Measurements from ENCODE around the gene MSH5. TPM values are rescaled to one million over a fixed set of nuclear protein-coding genes. Genes with fewer than 3 reads are reported as not detected.
A peak's percentile ranks its signal among the peaks of the same experiment; 100 is the strongest.

The MSH5 gene
- total RNA-seq, 1 donor from 2014 or later, result 8.4 TPM

DNA sequence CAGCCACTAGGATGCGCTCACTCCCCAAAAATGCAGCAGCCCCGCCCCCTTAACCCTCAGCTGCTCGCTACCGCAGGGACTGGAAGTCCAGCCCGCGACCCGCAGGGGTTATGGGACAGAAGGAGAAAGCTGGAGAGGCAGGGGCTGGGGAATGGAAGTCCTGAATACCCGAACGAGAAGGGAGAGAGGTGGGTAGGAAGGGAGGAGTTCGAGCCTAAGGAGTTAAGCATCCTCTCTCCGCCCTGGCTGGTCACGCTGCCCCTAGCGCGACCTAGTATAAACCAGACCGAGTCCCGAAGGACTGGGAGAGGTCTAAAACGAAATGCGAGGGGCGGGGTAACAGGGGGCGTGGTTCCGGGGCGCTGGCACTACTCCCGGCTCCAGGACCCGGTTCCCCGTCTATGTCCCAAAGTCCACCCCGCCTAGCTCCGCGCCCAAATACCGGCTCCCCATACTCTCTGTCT lies 10.3 kb upstream of the MSH5 start:
- peak; percentile 94 for DNase-seq (ENCODE audit: low read depth)

GRCh38 chr6:31729979-31730630 lies 9.7 kb upstream of the MSH5 start:
- DNase-seq (ENCODE audit: low read depth), result peak; percentile 89

- no peak for DNase-seq (ENCODE audit: low read depth)
These were observed 9.1 kb upstream of the MSH5 start for GRCh38 chr6:31730631-31731086.

GRCh38 chr6:31732029-31732428 lies 7.8 kb upstream of the MSH5 start:
- DNase-seq (ENCODE audit: low read depth), result no peak

DNA sequence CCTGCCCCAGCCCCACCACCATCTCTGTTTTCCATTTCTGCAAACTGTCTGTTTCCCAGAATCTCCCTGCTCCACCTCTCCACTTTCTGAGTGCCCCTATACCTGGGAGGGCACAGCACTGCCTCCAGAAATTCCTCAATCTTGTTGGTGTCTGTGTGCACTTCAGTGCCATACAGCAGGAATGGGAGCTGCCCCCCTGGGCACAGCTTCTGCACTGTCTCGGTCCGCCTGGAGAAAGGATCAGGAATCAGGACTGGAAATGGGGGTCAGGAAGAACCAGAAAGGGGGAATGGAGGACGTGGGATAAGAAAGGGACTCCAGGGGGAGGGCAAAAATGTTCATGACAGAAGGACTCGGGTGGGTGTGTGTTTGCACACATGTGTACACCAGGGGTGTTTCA lies 6.1 kb upstream of the MSH5 start:
- DNase-seq (ENCODE audit: low read depth), result no peak

GRCh38 chr6:31734247-31734820 lies 5.5 kb upstream of the MSH5 start:
- DNase-seq (ENCODE audit: low read depth), result peak; percentile 53

GRCh38 chr6:31734821-31735406 lies 4.9 kb upstream of the MSH5 start:
- peak; percentile 81 for DNase-seq (ENCODE audit: low read depth)

GRCh38 chr6:31736021-31736767 lies 3.6 kb upstream of the MSH5 start, which contains the start of gene CLIC1:
TSS of gene CLIC1 (minus strand) at chr6:31736530. CDS start at chr6:31736300, 230 bp downstream.
- peak; percentile 85 for DNase-seq (ENCODE audit: low read depth)

DNA sequence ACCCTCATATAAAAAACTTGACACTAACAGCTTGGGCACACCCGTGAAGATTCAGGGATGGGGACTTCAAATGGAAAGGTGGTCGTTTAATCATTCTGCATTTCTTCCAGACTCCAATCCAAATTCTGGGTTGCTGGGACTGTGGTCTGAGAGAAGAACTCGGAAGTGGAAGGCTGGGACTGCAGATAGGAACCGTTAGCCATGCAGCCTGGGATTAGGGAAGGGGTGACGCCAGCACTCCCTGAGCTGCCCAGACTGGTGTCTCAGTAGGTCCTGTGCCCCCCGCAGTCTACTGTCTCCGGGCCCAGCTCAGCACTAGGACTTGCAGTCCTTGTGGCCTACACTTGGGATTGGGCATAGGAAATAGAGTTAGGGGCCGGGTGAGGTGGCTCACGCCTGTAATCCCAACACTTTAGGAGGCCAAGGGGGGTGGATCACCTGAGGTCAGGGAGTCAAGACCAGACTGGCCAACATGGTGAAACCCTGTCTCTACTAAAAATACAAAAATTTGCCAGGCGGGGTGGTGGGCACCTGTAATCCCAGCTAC lies 3.0 kb upstream of the MSH5 start:
- DNase-seq (ENCODE audit: low read depth), result no peak

DNA sequence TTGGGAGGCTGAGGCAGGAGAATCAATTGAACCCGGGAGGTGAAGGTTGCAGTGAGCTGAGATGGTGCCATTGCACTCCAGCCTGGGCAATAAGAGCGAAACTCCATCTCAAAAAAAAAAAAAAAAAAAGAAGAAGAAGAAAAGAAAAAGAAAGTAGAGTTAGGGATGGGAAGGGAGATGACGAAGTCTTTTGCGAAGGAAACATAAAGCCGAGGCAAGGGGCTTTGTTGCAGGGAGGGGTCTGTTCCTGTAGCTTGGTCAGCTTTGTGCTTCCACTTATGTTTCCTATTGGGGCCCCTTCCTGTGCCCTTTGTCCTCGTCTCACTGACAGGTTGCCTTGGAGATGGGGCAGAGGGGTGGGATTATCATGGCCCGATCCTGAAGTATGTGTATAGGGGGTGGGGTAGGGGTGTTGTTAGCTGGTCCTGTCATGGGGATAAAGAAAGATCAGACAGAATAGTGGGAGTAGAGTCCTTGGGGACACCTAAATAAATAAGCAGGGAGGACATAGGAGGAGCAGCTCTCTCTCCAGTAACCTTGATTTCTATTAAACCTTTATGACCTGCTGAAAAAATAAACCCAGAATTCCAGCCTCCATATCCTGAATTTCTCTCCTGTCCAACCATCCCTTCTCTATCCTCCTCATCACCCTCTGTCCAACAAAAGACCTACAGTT lies 2.4 kb upstream of the MSH5 start:
- no peak for DNase-seq (ENCODE audit: low read depth)

DNA sequence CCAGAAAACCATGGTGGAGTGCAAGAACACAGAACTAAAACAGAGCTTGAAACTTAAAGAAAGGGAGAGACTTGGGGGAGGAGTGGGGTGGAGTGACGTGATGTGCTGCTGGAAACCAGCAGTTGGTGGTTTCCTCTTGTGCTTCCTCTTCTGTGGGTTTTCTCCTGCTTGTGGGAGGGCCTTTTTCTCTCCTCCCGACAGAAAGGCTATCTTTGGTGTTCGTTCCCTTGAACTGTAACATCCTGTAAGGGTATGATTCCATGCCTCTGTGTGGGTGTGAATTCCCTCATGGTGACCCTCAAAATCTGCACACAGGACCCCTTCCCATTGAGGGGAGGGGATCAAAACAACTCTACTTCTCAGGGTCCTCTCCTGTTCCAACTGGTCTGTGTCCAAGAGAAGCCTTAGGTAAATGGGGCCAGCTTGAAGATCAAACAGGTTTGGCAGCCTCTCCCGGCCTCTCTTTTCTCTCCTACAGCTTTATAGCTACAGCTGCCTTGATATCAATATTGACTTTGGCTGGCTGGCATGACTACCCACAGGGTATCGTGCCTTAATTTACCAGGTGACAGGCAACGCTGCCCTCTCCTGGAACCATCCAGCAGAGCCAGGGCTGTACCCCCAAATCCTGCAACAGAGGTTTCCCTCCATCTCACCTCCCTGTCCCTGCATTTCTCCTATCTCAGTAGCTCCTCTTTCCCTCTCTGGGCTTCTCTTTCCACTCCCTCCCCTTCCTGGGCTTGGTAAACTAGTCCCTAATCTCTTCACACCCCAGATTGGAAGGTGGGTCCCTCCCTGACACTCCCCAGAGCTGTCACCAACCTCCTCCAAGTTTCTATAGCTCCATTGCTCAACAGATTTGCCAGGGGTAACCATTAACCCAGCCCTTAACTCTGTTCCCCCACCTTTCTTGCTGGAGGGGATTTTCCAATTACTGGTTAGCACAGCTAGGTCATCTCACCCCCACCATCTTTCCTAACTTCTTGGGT lies 1.5 kb upstream of the MSH5 start:
- DNase-seq (ENCODE audit: low read depth), result peak; percentile 62

GRCh38 chr6:31740397-31741223 lies 805 bp downstream of the MSH5 start:
- no peak for DNase-seq (ENCODE audit: low read depth)

DNA sequence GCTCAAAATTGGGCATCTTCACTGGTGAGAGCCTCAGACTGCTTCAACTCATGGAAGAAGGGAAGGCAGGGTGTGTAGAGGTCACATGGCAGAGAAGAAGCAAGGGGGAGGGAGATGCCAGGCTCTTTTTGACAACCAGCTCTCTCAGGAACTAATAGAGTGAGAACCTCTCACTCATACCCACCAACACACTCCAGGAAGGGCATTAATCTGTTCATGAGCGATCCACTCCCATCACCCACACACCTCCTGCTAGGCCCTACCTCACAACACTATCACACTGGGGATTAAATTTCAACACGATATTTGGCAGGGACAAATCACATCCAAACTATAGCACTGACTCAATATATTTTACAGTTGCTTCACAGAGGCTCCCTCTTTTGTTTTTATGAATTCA lies 2.0 kb downstream of the MSH5 start:
- no peak for DNase-seq (ENCODE audit: low read depth)

DNA sequence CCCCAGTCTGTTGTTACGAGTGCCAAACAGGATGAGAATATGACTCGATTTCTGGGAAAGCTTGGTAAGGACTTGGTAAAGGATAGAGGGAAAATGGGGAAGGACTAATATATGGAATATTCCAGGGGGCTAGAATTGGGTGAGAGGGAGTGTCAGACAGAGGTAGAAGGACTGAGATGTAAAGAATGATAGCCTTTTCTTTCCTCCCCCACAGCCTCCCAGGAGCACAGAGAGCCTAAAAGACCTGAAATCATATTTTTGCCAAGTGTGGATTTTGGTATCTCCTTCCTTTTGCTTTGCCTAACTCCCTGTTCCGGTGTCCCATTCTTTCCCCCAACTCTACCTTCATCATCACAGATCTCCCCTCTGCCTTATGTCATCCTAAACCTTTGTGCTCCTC lies 3.1 kb downstream of the MSH5 start:
- no peak for DNase-seq (ENCODE audit: low read depth)

GRCh38 chr6:31744422-31744821 lies 4.6 kb downstream of the MSH5 start:
- DNase-seq (ENCODE audit: low read depth), result no peak

DNA sequence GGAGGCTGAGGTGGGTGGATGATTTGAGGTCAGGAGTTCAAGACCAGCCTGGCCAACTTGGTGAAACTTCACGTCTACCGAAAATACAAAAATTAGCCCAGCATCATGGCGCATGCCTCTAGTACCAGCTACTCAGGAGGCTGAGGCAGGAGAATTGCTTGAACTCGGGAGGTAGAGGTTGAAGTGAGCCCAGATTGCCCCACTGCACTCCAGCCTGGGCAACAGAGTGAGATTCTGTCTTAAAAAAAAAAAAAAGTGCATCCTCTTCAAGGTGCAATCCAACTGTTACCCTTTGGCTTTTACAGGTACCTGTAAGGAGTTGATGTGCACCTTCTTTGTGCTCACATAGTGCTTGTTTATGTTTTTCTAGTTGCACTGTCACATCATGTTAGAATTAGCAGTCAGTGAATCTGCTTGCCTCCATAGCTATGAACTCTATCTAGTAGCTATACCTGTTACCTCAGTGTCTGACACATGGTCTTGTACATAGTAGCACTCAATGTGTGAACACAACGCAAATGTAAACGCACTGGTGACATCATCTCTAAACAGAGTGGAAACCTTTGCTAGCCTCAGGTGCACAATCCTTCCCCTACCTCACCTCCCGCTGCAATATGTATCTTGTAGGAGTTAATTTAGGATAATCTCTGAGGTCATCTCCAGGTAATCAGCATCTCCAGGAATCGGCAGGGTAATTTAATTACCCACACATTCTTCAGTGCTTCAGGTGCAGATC lies 9.7 kb downstream of the MSH5 start:
- no peak for DNase-seq (ENCODE audit: low read depth)

- no peak for DNase-seq (ENCODE audit: low read depth)
These were observed 10.7 kb downstream of the MSH5 start for GRCh38 chr6:31750411-31751022.
